Mesothelial cell of epicardium (in vitro differentiated cells): Measurements from ENCODE around the gene ACOT8. TPM values are rescaled to one million over a fixed set of nuclear protein-coding genes. Genes with fewer than 3 reads are reported as not detected.
A peak's percentile ranks its signal among the peaks of the same experiment; 100 is the strongest.

Experiments used
- DNase-seq, 2 experiments: peaks; one replicate each; pipeline ENCODE4 v3.0.0; 2021; ENCODE audit warnings: low spot score in 2 of 2; ENCODE audit not compliant: unreplicated experiment in 2 of 2
- H3K27ac Mint-ChIP-seq: 2 replicates; pipeline ENCODE4 v1.8.0; 2021; ENCODE audit warnings: mixed read lengths
- H3K27me3 Mint-ChIP-seq: 2 replicates; pipeline ENCODE4 v1.8.0; 2021; ENCODE audit warnings: low read depth, mixed read lengths
- H3K36me3 Mint-ChIP-seq: 2 replicates; pipeline ENCODE4 v1.8.0; 2021; ENCODE audit warnings: mixed read lengths
- H3K4me1 Mint-ChIP-seq: 2 replicates; pipeline ENCODE4 v1.8.0; 2021; ENCODE audit warnings: mixed read lengths
- H3K4me3 Mint-ChIP-seq: 2 replicates; pipeline ENCODE4 v1.8.0; 2021; ENCODE audit warnings: mild to moderate bottlenecking, moderate library complexity, mixed read lengths
- H3K9me3 Mint-ChIP-seq: 2 replicates; pipeline ENCODE4 v1.8.0; 2021; ENCODE audit warnings: mixed read lengths
- CTCF ChIP-seq: fragments of 200-600 bp; sonication (generic); IDR thresholded peaks from one replicate; pipeline ENCODE4 v1.5.0; 2021; ENCODE audit warnings: antibody characterized with exemption; ENCODE audit not compliant: unreplicated experiment
- total RNA-seq: library from RNA; stranded (reverse); gene quantifications from 3 replicates; pipeline ENCODE4 v1.2.1, GENCODE V29; 2021

Gene ACOT8
- total RNA-seq, 1 donor from 2014 or later, result 20.6 TPM

GRCh38 chr20:45821947-45822346 lies 35.2 kb downstream of the ACOT8 start:
- peaks cover 14% of the 10 kb centered on the region for H3K4me1 Mint-ChIP-seq
- H3K27ac Mint-ChIP-seq, result no peak overlapping the region
- peaks cover 27% of the 10 kb centered on the region for H3K27me3 Mint-ChIP-seq
- no peaks in the 10 kb centered on the region for H3K36me3 Mint-ChIP-seq
- no peak for DNase-seq
- H3K9me3 Mint-ChIP-seq, result no peaks in the 10 kb centered on the region
- H3K4me3 Mint-ChIP-seq, result no peak overlapping the region
- no peak for TF ChIP-seq CTCF

GRCh38 chr20:45819466-45819865 lies 37.7 kb downstream of the ACOT8 start:
- DNase-seq, result no peak
- Mint-ChIP-seq H3K36me3 (peaks cover 4% of the 10 kb centered on the region), H3K9me3 (no peaks in the 10 kb centered on the region), H3K4me3 (no peak overlapping the region), H3K4me1 (peaks cover 15% of the 10 kb centered on the region), H3K27me3 (peaks cover 23% of the 10 kb centered on the region), H3K27ac (no peak overlapping the region)
- TF ChIP-seq CTCF, result no peak

GRCh38 chr20:45818239-45818638 lies 39.0 kb downstream of the ACOT8 start:
- H3K4me1 Mint-ChIP-seq, result peaks cover 15% of the 10 kb centered on the region
- no peak for TF ChIP-seq CTCF
- H3K27me3 Mint-ChIP-seq, result peaks cover 12% of the 10 kb centered on the region
- H3K9me3 Mint-ChIP-seq, result no peaks in the 10 kb centered on the region
- peak overlapping the region; percentile 10 for H3K27ac Mint-ChIP-seq
- no peak for DNase-seq
- H3K36me3 Mint-ChIP-seq, result peaks cover 4% of the 10 kb centered on the region
- H3K4me3 Mint-ChIP-seq, result no peak overlapping the region

DNA sequence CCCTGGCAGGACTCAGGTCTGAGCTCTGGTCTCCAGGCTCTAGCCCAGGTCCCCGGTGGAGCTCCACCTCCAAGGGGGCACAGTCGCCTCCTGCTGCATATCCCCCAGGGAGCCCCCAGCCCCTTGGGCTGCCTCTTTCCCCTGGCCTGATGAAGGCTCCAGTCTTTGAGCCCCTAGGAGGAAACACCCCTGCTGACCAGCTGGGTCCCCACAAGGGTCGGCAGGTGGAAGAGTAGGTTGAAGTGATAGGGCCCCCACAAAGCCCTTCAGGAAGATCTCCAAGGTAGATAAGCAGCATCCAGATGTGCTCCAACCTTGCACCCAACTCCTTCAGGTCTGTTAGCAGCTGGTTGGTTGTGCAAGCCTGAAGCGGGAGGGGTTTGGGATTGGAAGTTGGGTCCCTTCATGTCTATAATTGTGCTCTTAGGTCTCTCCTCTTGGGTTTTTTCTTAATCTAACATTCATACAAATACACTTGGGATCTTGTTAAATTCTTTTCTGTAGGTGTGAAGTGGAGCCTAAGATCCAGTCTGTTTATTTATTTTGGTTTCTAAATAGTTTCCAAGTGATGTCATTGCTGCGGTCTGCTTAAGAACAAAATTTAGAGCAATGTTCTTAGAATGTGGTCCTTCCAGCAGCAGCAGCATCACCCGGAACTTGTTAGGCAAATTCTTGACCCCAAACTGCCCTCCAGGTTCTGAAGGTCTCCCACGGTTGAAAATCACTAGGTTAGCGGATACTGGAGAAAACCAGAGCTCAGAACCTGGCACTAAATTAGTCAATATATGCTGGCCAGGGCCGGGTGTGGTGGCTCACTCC lies 39.6 kb downstream of the ACOT8 start:
- DNase-seq, result no peak
- no peak for TF ChIP-seq CTCF
- no peaks in the 10 kb centered on the region for H3K9me3 Mint-ChIP-seq
- peaks cover 21% of the 10 kb centered on the region for H3K4me1 Mint-ChIP-seq
- H3K27me3 Mint-ChIP-seq, result peaks cover 6% of the 10 kb centered on the region
- H3K36me3 Mint-ChIP-seq, result peaks cover 4% of the 10 kb centered on the region
- H3K27ac Mint-ChIP-seq, result peak overlapping the region; percentile 82
- no peak overlapping the region for H3K4me3 Mint-ChIP-seq

- Mint-ChIP-seq H3K4me1 (peaks cover 19% of the 10 kb centered on the region), H3K27me3 (peaks cover under 1% of the 10 kb centered on the region), H3K9me3 (no peaks in the 10 kb centered on the region), H3K36me3 (peaks cover 4% of the 10 kb centered on the region), H3K4me3 (no peak overlapping the region), H3K27ac (peak overlapping the region; percentile 21)
- TF ChIP-seq CTCF, result no peak
- DNase-seq, result no peak
These were observed 40.2 kb downstream of the ACOT8 start for GRCh38 chr20:45816951-45817350.
